ENCODE measurements around the gene CTIF.

DNA sequence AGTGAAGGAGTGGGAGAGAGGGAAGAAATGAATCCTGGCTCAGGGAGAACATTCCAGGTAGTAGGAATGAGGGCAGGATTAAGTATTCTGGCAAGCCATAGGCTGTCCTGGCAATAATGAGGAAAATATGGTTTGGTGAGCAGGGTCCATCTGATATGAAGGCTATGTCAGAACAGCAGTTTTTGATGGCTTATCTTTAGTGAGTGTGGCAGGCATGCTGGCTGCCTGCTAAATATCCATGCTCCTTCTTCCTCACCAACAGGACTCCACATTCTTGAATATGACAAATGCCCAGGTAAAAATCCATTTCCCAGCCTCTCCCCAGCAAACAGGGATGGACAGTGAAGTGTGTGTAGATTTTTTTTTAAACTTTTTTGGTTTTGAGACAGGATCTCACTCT is 13.2 kb upstream of the CTIF start:
- TF ChIP-seq YY1 (IDR thresholded peaks at IDR 0.05; ENCODE audit: low read depth) (no peak), EP300 (IDR thresholded peaks at IDR 0.05; ENCODE audit: borderline replicate concordance in 1 of 2, low read depth in 1 of 2, low read length in 1 of 2) (no peak), RCOR1 (IDR thresholded peaks at IDR 0.05; ENCODE audit: low read length) (no peak), JUND (IDR thresholded peaks at IDR 0.05) (no peak), CHD2 (IDR thresholded peaks at IDR 0.05; ENCODE audit: low read length, partially characterized antibody) (no peak)
- TF ChIP-seq, protein P1, sequence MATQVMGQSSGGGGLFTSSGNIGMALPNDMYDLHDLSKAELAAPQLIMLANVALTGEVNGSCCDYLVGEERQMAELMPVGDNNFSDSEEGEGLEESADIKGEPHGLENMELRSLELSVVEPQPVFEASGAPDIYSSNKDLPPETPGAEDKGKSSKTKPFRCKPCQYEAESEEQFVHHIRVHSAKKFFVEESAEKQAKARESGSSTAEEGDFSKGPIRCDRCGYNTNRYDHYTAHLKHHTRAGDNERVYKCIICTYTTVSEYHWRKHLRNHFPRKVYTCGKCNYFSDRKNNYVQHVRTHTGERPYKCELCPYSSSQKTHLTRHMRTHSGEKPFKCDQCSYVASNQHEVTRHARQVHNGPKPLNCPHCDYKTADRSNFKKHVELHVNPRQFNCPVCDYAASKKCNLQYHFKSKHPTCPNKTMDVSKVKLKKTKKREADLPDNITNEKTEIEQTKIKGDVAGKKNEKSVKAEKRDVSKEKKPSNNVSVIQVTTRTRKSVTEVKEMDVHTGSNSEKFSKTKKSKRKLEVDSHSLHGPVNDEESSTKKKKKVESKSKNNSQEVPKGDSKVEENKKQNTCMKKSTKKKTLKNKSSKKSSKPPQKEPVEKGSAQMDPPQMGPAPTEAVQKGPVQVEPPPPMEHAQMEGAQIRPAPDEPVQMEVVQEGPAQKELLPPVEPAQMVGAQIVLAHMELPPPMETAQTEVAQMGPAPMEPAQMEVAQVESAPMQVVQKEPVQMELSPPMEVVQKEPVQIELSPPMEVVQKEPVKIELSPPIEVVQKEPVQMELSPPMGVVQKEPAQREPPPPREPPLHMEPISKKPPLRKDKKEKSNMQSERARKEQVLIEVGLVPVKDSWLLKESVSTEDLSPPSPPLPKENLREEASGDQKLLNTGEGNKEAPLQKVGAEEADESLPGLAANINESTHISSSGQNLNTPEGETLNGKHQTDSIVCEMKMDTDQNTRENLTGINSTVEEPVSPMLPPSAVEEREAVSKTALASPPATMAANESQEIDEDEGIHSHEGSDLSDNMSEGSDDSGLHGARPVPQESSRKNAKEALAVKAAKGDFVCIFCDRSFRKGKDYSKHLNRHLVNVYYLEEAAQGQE (IDR thresholded peaks at IDR 0.05; ENCODE audit: low read depth, low read length): no peak
- TF ChIP-seq, protein P2, sequence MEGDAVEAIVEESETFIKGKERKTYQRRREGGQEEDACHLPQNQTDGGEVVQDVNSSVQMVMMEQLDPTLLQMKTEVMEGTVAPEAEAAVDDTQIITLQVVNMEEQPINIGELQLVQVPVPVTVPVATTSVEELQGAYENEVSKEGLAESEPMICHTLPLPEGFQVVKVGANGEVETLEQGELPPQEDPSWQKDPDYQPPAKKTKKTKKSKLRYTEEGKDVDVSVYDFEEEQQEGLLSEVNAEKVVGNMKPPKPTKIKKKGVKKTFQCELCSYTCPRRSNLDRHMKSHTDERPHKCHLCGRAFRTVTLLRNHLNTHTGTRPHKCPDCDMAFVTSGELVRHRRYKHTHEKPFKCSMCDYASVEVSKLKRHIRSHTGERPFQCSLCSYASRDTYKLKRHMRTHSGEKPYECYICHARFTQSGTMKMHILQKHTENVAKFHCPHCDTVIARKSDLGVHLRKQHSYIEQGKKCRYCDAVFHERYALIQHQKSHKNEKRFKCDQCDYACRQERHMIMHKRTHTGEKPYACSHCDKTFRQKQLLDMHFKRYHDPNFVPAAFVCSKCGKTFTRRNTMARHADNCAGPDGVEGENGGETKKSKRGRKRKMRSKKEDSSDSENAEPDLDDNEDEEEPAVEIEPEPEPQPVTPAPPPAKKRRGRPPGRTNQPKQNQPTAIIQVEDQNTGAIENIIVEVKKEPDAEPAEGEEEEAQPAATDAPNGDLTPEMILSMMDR (IDR thresholded peaks at IDR 0.05): no peak

All from SK-N-SH (cell line).